Hepatocyte (in vitro differentiated cells): ENCODE measurements around the gene LTB4R2.

ENCODE experiments used
- EZH2 ChIP-seq: fragments of 200-600 bp; sonication (generic); IDR thresholded peaks from 2 replicates; pipeline ENCODE4 v1.6.1; 2016; ENCODE audit warnings: antibody characterized with exemption, mild to moderate bottlenecking, borderline replicate concordance
- TF ChIP-seq, protein P1 (sequence below): fragments of 200-600 bp; sonication (generic); IDR thresholded peaks from 2 replicates; pipeline ENCODE4 v1.5.1; 2016; ENCODE audit warnings: antibody characterized with exemption, mild to moderate bottlenecking; ENCODE audit not compliant: poor library complexity

GRCh38 chr14:24286996-24287395 is 22.9 kb upstream of the LTB4R2 start:
- TF ChIP-seq, protein P1, sequence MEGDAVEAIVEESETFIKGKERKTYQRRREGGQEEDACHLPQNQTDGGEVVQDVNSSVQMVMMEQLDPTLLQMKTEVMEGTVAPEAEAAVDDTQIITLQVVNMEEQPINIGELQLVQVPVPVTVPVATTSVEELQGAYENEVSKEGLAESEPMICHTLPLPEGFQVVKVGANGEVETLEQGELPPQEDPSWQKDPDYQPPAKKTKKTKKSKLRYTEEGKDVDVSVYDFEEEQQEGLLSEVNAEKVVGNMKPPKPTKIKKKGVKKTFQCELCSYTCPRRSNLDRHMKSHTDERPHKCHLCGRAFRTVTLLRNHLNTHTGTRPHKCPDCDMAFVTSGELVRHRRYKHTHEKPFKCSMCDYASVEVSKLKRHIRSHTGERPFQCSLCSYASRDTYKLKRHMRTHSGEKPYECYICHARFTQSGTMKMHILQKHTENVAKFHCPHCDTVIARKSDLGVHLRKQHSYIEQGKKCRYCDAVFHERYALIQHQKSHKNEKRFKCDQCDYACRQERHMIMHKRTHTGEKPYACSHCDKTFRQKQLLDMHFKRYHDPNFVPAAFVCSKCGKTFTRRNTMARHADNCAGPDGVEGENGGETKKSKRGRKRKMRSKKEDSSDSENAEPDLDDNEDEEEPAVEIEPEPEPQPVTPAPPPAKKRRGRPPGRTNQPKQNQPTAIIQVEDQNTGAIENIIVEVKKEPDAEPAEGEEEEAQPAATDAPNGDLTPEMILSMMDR, result no peak
- no peak for TF ChIP-seq EZH2
